B cell (primary cell): ENCODE measurements around the gene TJAP1. TPM values are rescaled to one million over a fixed set of nuclear protein-coding genes. Genes with fewer than 3 reads are reported as not detected.

ENCODE experiments used
- ATAC-seq: fragments of 200-7000 bp; cut with Tn5 transposase; one replicate; pipeline ENCODE4 v1.10.0; 2021; ENCODE audit warnings: low read depth, mild to moderate bottlenecking, moderate number of reproducible peaks, moderate library complexity
- CTCF ChIA-PET: fragments of 350-600 bp; sonication (Branson Sonifier 250); formaldehyde crosslinking; loops from one replicate; lab custom pipeline; 2021; ENCODE audit warnings: antibody characterized with exemption, inconsistent platforms; lab: Charles Lee
- POLR2A ChIA-PET: fragments of 350-600 bp; sonication (Branson Sonifier 250); formaldehyde crosslinking; loops from one replicate; lab custom pipeline; 2021; ENCODE audit warnings: antibody characterized with exemption; lab: Charles Lee
- DNase-seq: peaks from one replicate; pipeline ENCODE4 v3.0.0; 2013
- H2AFZ ChIP-seq: 2 replicates; pipeline ENCODE4 v1.6.1; 2012; ENCODE audit warnings: mild to moderate bottlenecking, low read depth, low read length; ENCODE audit not compliant: insufficient read depth, poor library complexity, severe bottlenecking
- H3K27ac ChIP-seq, 2 donors: 1 replicate in 1 of 2; 2 replicates in 1 of 2; pipeline ENCODE4 v1.5.1; 2012 to 2013; ENCODE audit warnings: low read length in 2 of 2, mild to moderate bottlenecking in 2 of 2, moderate library complexity in 1 of 2
- H3K27me3 ChIP-seq, 4 experiments: fragments of 200-600 bp in 1 of 4; sonication (generic) in 1 of 4; replicated peaks in 1 of 4; 1 replicate in 2 of 4; 2 replicates in 2 of 4; pipeline versions ENCODE4 v1.6.1 to v1.7.0; 2013 to 2016; ENCODE audit warnings: low read length in 3 of 4, mild to moderate bottlenecking in 2 of 4, mixed read lengths in 1 of 4, moderate library complexity in 1 of 4; ENCODE audit not compliant: insufficient read depth in 4 of 4, control insufficient read depth in 3 of 4; ENCODE audit errors: control extremely low read depth in 1 of 4
- H3K36me3 ChIP-seq, 2 experiments: replicated peaks in 1 of 2; 1 replicate in 1 of 2; 2 replicates in 1 of 2; pipeline versions ENCODE4 v1.6.1 to v1.7.1; 2013; ENCODE audit warnings: low read length in 1 of 2; ENCODE audit not compliant: insufficient read depth in 2 of 2, control insufficient read depth in 1 of 2; ENCODE audit errors: control extremely low read depth in 1 of 2, extremely low read depth in 1 of 2
- H3K4me1 ChIP-seq, 2 donors: fragments of 200-600 bp in 1 of 2; sonication (generic) in 1 of 2; 1 replicate in 1 of 2; 2 replicates in 1 of 2; pipeline versions ENCODE4 v1.5.1 to v1.6.1; 2013 to 2017; ENCODE audit warnings: low read length in 2 of 2; ENCODE audit not compliant: control insufficient read depth in 2 of 2, insufficient read depth in 2 of 2
- H3K4me2 ChIP-seq: replicated peaks from 2 replicates; pipeline ENCODE3; 2012; ENCODE audit warnings: mild to moderate bottlenecking, low read depth, low read length; ENCODE audit not compliant: poor library complexity, severe bottlenecking
- H3K4me3 ChIP-seq, 5 experiments: fragments of 200-600 bp in 1 of 5; sonication (generic) in 1 of 5; 1 replicate in 3 of 5; 2 replicates in 2 of 5; pipeline versions ENCODE4 v1.5.1 to v1.7.0; 2011 to 2016; ENCODE audit warnings: low read length in 4 of 5, mild to moderate bottlenecking in 4 of 5, low read depth in 2 of 5, control low read depth in 1 of 5, moderate library complexity in 1 of 5; ENCODE audit not compliant: insufficient read depth in 1 of 5; ENCODE audit errors: control extremely low read depth in 1 of 5, extremely low read depth in 1 of 5
- H3K79me2 ChIP-seq: fragments of 200-600 bp; sonication (generic); one replicate; pipeline ENCODE4 v1.6.0; 2016; ENCODE audit warnings: low read length; ENCODE audit not compliant: control insufficient read depth, insufficient read depth
- H3K9ac ChIP-seq: fragments of 200-600 bp; sonication (generic); 2 replicates; pipeline ENCODE4 v1.6.1; 2017; ENCODE audit warnings: mild to moderate bottlenecking, low read length, moderate library complexity
- H3K9me3 ChIP-seq, 3 donors: one replicate each; pipeline versions ENCODE4 v1.6.1 to v1.7.1; 2013; ENCODE audit warnings: low read length in 2 of 3; ENCODE audit not compliant: control insufficient read depth in 2 of 3, insufficient read depth in 1 of 3; ENCODE audit errors: control extremely low read depth in 1 of 3
- H4K20me1 ChIP-seq: 2 replicates; pipeline ENCODE4 v1.6.0; 2012; ENCODE audit warnings: mild to moderate bottlenecking, low read length; ENCODE audit not compliant: insufficient read depth, control insufficient read depth, poor library complexity, severe bottlenecking
- H3K27ac Mint-ChIP-seq: one replicate; pipeline ENCODE4 v1.8.0; 2021; ENCODE audit warnings: mixed read lengths
- H3K27me3 Mint-ChIP-seq: one replicate; pipeline ENCODE4 v1.8.0; 2021; ENCODE audit warnings: mixed read lengths
- H3K4me1 Mint-ChIP-seq: one replicate; pipeline ENCODE4 v1.8.0; 2021; ENCODE audit warnings: mixed read lengths
- H3K4me3 Mint-ChIP-seq: one replicate; pipeline ENCODE4 v1.8.0; 2021; ENCODE audit warnings: mixed read lengths
- H3K9me3 Mint-ChIP-seq: one replicate; pipeline ENCODE4 v1.8.0; 2022; ENCODE audit warnings: mixed read lengths; ENCODE audit not compliant: insufficient read depth
- CTCF ChIP-seq: fragments of 200-600 bp; IDR thresholded peaks from one replicate; pipeline ENCODE4 v1.8.0; 2022; ENCODE audit warnings: antibody characterized with exemption, mild to moderate bottlenecking
- EZH2 ChIP-seq: IDR thresholded peaks from 2 replicates; pipeline ENCODE4 v1.6.1; 2012; ENCODE audit warnings: borderline replicate concordance, low read depth, mild to moderate bottlenecking, moderate library complexity, low read length; ENCODE audit not compliant: insufficient read depth, poor library complexity, severe bottlenecking
- WGBS: methylation state at CpG from one replicate; pipeline ENCODE4 v1.1.5; 2013; ENCODE audit warnings: missing lambda C conversion rate; ENCODE audit not compliant: insufficient coverage; 5-methylcytosine and 5-hydroxymethylcytosine counted together
- intact Hi-C: fragments of 100-400 bp; cut with micrococcal nuclease; formaldehyde crosslinking; loops from one replicate; pipeline ENCODE4 v1.10.0; 2022
- polyA plus RNA-seq: library from polyadenylated mRNA; depleted of rRNA; stranded (reverse); fragments of >200 nt; gene quantifications from 2 replicates; pipeline ENCODE4 v1.2.3, GENCODE V29; 2012
- total RNA-seq, 2 donors: library from RNA; stranded (reverse); fragments of 120-200 nt in 1 of 2; gene quantifications; 1 replicate in 1 of 2; 2 replicates in 1 of 2; pipeline versions ENCODE4 v1.2.3 to v1.2.4, GENCODE V29; 2013 to 2022

The TJAP1 gene
- total and polyA plus RNA-seq, 2 donors (not counting 1 experiment from before 2014, with no cell fraction given): 59.1 to 70.7 TPM

GRCh38 chr6:43491750-43492661, 14.6 kb downstream of the TJAP1 start:
- ATAC-seq (no peak), DNase-seq (no peak)
- H3K27me3 ChIP-seq: no peaks in the 10 kb centered on the region
- Mint-ChIP-seq H3K27me3 (no peaks in the 10 kb centered on the region), H3K4me3 (no peak overlapping the region), H3K27ac (no peak overlapping the region), H3K9me3 (no peaks in the 10 kb centered on the region), H3K4me1 (peaks cover 18% of the 10 kb centered on the region)
- intact Hi-C loops: no loop called here
- no peak overlapping the region for H3K4me2 ChIP-seq
- H3K79me2 ChIP-seq: peaks cover 30% of the 10 kb centered on the region
- POLR2A ChIA-PET: no interaction called here
- peaks cover 0 to 6% of the 10 kb centered on the region in 2 donors for H3K4me1 ChIP-seq
- H3K9ac ChIP-seq: no peak overlapping the region
- WGBS: 99% methylated on average over 10 of the region's 10 CpGs
- no peak overlapping the region for H3K4me3 ChIP-seq
- H2AFZ ChIP-seq: no peak overlapping the region
- H3K27ac ChIP-seq: no peak overlapping the region
- peaks cover 6% of the 10 kb centered on the region for H4K20me1 ChIP-seq
- no peaks in the 10 kb centered on the region for H3K9me3 ChIP-seq
- CTCF ChIA-PET: interaction anchor here (1.5 to 8.0 kb wide), 3 partner anchors 12 to 317 kb away, joined by 3 to 69 read pairs (median 3); no protein-coding TSS in a partner anchor
- TF ChIP-seq CTCF: no peak
- TF ChIP-seq EZH2: no peak
- peaks cover 0 to 27% of the 10 kb centered on the region in 2 experiments for H3K36me3 ChIP-seq

DNA sequence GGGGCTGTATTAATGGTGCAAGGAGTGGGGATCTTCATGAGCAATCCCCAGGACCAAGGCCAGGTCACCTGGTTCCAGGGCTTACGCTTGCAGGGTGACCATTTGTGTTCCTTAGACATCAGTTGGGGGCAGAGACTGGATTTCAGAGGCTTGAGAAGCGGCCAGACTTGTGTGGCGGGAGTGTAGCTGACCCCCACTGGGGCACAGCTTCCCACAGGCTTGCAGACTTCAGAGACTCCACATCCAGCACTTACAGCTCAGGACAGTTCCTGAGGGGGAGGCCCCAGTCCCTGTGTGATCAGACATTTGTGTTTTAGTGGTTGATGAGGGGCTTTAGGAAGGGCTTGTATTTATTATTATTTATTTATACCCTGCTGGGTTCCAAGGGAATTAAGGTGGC, 15.3 kb downstream of the TJAP1 start:
- WGBS: 100% methylated on average over 3 of the region's 3 CpGs
- no peak overlapping the region for H3K9ac ChIP-seq
- DNase-seq (no peak), ATAC-seq (no peak)
- ChIA-PET CTCF (interaction anchor here (0.6 to 8.0 kb wide), 5 partner anchors 9 to 701 kb away, joined by 3 to 69 read pairs (median 3); no protein-coding TSS in a partner anchor), POLR2A (interaction anchor here (0.6 kb wide), 1 partner anchor 22 kb away, joined by 3 read pairs; no protein-coding TSS in a partner anchor)
- peaks cover 0 to 31% of the 10 kb centered on the region in 2 experiments for H3K36me3 ChIP-seq
- no peak overlapping the region for H3K4me2 ChIP-seq
- peaks cover 30% of the 10 kb centered on the region for H3K79me2 ChIP-seq
- no peak overlapping the region for H2AFZ ChIP-seq
- H3K4me1 ChIP-seq: peaks cover 0 to 6% of the 10 kb centered on the region in 2 donors
- H3K9me3 ChIP-seq: no peaks in the 10 kb centered on the region
- no peaks in the 10 kb centered on the region for H3K9me3 Mint-ChIP-seq
- H3K4me1 Mint-ChIP-seq: peaks cover 18% of the 10 kb centered on the region
- no peaks in the 10 kb centered on the region for H4K20me1 ChIP-seq
- TF ChIP-seq EZH2: no peak
- TF ChIP-seq CTCF: no peak
- intact Hi-C loops: no loop called here
- H3K4me3 ChIP-seq: no peak overlapping the region
- H3K27me3 Mint-ChIP-seq: no peaks in the 10 kb centered on the region
- no peak overlapping the region for H3K27ac ChIP-seq
- H3K27me3 ChIP-seq: no peaks in the 10 kb centered on the region
- no peak overlapping the region for H3K27ac Mint-ChIP-seq
- no peak overlapping the region for H3K4me3 Mint-ChIP-seq
